Keratinocyte (primary cell): ENCODE data around the gene PPFIA3. TPM values are rescaled to one million over a fixed set of nuclear protein-coding genes. Genes with fewer than 3 reads are reported as not detected.

Source experiments
- DNase-seq: peaks from one replicate; pipeline ENCODE4 v3.0.0-alpha.2; 2011; ENCODE audit warnings: low read depth, missing footprints, low spot score
- FAIRE-seq: peaks from 2 replicates; lab custom pipeline; 2011; peaks lifted over from hg19 to GRCh38; lab: Jason Lieb, UNC
- H2AFZ ChIP-seq: 2 replicates; pipeline ENCODE4 v1.6.0; 2012; ENCODE audit warnings: low read length, control low read depth, inconsistent platforms; ENCODE audit not compliant: control insufficient read depth
- H3K27ac ChIP-seq: 2 replicates; pipeline ENCODE4 v1.5.1; 2011; ENCODE audit warnings: low read length; ENCODE audit not compliant: control insufficient read depth, insufficient read depth
- H3K27me3 ChIP-seq: 3 replicates; pipeline ENCODE4 v1.6.0; 2011; ENCODE audit warnings: low read length; ENCODE audit not compliant: control insufficient read depth, insufficient read depth; ENCODE audit errors: extremely low read depth
- H3K36me3 ChIP-seq, 2 experiments: 2 replicates in 1 of 2; 3 replicates in 1 of 2; pipeline ENCODE4 v1.5.1; 2011; ENCODE audit warnings: low read length in 2 of 2, mild to moderate bottlenecking in 1 of 2; ENCODE audit not compliant: control insufficient read depth in 2 of 2, insufficient read depth in 2 of 2; ENCODE audit errors: extremely low read depth in 1 of 2
- H3K4me1 ChIP-seq: 3 replicates; pipeline ENCODE4 v1.5.1; 2011; ENCODE audit warnings: low read length; ENCODE audit not compliant: control insufficient read depth, insufficient read depth; ENCODE audit errors: extremely low read depth
- H3K4me2 ChIP-seq: 3 replicates; pipeline ENCODE4 v1.6.0; 2011; ENCODE audit warnings: low read depth, low read length; ENCODE audit not compliant: control insufficient read depth, insufficient read depth; ENCODE audit errors: extremely low read depth
- H3K4me3 ChIP-seq, 3 experiments: fragments of 200-600 bp in 1 of 3; sonication (generic) in 1 of 3; 2 replicates in 2 of 3; 3 replicates in 1 of 3; pipeline ENCODE4 v1.5.1; 2011 to 2016; ENCODE audit warnings: low read length in 3 of 3, mild to moderate bottlenecking in 3 of 3, control low read depth in 2 of 3, inconsistent platforms in 1 of 3, low read depth in 1 of 3, mixed read lengths in 1 of 3, mixed run types in 1 of 3, moderate library complexity in 1 of 3; ENCODE audit not compliant: control insufficient read depth in 2 of 3, insufficient read depth in 2 of 3; ENCODE audit errors: extremely low read depth in 1 of 3
- H3K79me2 ChIP-seq: 2 replicates; pipeline ENCODE4 v1.6.0; 2012; ENCODE audit warnings: low read length; ENCODE audit not compliant: control insufficient read depth, insufficient read depth
- H3K9ac ChIP-seq: 3 replicates; pipeline ENCODE4 v1.6.0; 2011; ENCODE audit warnings: low read length; ENCODE audit not compliant: control insufficient read depth, insufficient read depth; ENCODE audit errors: extremely low read depth
- H3K9me1 ChIP-seq: 3 replicates; pipeline ENCODE4 v1.6.0; 2011; ENCODE audit warnings: low read length; ENCODE audit not compliant: control insufficient read depth, insufficient read depth; ENCODE audit errors: extremely low read depth
- H3K9me3 ChIP-seq: 2 replicates; pipeline ENCODE4 v1.5.1; 2012; ENCODE audit warnings: low read depth, low read length; ENCODE audit not compliant: control insufficient read depth
- H4K20me1 ChIP-seq: 3 replicates; pipeline ENCODE4 v1.6.0; 2011; ENCODE audit warnings: low read length; ENCODE audit not compliant: control insufficient read depth, insufficient read depth; ENCODE audit errors: extremely low read depth
- EZH2 ChIP-seq: IDR thresholded peaks from one replicate; pipeline ENCODE4 v1.6.1; 2012; ENCODE audit warnings: inconsistent platforms, mild to moderate bottlenecking, low read length, moderate library complexity
- dilution Hi-C: fragments of 300-500 bp; cut with MboI; formaldehyde crosslinking; loops from one replicate; pipeline ENCODE4 v1.7.0; 2020; ENCODE audit warnings: low sequenced_read_pairs; ENCODE audit not compliant: extremely low pct_ligation_motif_present
- polyA plus RNA-seq, 5 experiments: library from polyadenylated mRNA; depleted of rRNA in 3 of 5; stranded (reverse) in 3 of 5; stranded (forward) in 1 of 5; unstranded in 1 of 5; fragments of >200 nt; gene quantifications; 1 replicate in 1 of 5; 2 replicates in 3 of 5; 3 replicates in 1 of 5; pipeline versions ENCODE4 v1.2.1 to v1.2.3, GENCODE V29; 2011 to 2012; ENCODE audit warnings: missing spikeins in 2 of 5, low read depth in 1 of 5, low replicate concordance in 1 of 5
- TF ChIP-seq, protein P1 (sequence below), 3 experiments: IDR thresholded peaks in 1 of 3; conservative IDR thresholded peaks in 1 of 3; optimal IDR thresholded peaks in 1 of 3; 2 replicates in 2 of 3; 3 replicates in 1 of 3; pipeline versions ENCODE3 to v1.5.1; 2011; ENCODE audit warnings: low read length in 3 of 3, mild to moderate bottlenecking in 3 of 3, moderate library complexity in 2 of 3, control low read depth in 1 of 3, inconsistent platforms in 1 of 3; ENCODE audit not compliant: insufficient read depth in 2 of 3; ENCODE audit errors: extremely low read depth in 1 of 3

The PPFIA3 gene
- polyA plus RNA-seq, 1 donor (not counting 4 experiments of a cell fraction or from before 2014, with no cell fraction given), result 3.0 TPM

DNA sequence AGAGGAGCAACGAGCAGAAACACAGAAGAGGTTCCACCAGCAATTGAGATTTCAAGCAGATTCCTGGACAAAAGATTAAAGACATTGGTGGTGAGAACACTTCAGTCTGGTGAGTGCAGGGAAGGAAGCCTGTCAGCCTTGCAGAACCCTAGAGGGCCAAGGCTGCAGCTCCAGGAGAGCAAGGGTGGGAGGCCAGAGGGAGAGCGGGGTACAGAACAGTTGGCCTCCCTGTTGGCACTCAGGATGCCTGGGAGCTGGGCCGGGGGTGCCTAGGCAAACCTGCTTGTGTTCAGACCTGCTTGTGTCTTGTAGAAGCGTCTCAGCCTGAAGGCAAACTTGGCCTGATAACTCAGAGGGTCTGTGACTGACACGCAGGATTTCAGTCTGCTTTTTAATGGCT is 10.3 kb upstream of the PPFIA3 start:
- H3K9me1 ChIP-seq, result no peaks in the 10 kb centered on the region
- dilution Hi-C loops, result no loop called here
- no peak overlapping the region for H3K4me3 ChIP-seq
- H3K79me2 ChIP-seq, result peaks cover 6% of the 10 kb centered on the region
- peaks cover 7% of the 10 kb centered on the region for H3K4me1 ChIP-seq
- H3K9me3 ChIP-seq, result no peaks in the 10 kb centered on the region
- TF ChIP-seq, protein P1, sequence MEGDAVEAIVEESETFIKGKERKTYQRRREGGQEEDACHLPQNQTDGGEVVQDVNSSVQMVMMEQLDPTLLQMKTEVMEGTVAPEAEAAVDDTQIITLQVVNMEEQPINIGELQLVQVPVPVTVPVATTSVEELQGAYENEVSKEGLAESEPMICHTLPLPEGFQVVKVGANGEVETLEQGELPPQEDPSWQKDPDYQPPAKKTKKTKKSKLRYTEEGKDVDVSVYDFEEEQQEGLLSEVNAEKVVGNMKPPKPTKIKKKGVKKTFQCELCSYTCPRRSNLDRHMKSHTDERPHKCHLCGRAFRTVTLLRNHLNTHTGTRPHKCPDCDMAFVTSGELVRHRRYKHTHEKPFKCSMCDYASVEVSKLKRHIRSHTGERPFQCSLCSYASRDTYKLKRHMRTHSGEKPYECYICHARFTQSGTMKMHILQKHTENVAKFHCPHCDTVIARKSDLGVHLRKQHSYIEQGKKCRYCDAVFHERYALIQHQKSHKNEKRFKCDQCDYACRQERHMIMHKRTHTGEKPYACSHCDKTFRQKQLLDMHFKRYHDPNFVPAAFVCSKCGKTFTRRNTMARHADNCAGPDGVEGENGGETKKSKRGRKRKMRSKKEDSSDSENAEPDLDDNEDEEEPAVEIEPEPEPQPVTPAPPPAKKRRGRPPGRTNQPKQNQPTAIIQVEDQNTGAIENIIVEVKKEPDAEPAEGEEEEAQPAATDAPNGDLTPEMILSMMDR (optimal IDR thresholded peaks at IDR 0.05 in 1 of 3, IDR thresholded peaks at IDR 0.05 in 1 of 3, conservative IDR thresholded peaks at IDR 0.05 in 1 of 3; ENCODE audit: extremely low read depth in 1 of 3, insufficient read depth in 2 of 3, low read length in 3 of 3), result no peak
- TF ChIP-seq EZH2, result no peak
- no peak overlapping the region for H2AFZ ChIP-seq
- H4K20me1 ChIP-seq, result peaks cover 18% of the 10 kb centered on the region
- no peak overlapping the region for H3K27ac ChIP-seq
- FAIRE-seq, result no peak
- DNase-seq, result no peak
- peaks cover 28 to 36% of the 10 kb centered on the region in 2 experiments for H3K36me3 ChIP-seq
- H3K4me2 ChIP-seq, result no peak overlapping the region
- no peaks in the 10 kb centered on the region for H3K27me3 ChIP-seq
- H3K9ac ChIP-seq, result no peak overlapping the region

DNA sequence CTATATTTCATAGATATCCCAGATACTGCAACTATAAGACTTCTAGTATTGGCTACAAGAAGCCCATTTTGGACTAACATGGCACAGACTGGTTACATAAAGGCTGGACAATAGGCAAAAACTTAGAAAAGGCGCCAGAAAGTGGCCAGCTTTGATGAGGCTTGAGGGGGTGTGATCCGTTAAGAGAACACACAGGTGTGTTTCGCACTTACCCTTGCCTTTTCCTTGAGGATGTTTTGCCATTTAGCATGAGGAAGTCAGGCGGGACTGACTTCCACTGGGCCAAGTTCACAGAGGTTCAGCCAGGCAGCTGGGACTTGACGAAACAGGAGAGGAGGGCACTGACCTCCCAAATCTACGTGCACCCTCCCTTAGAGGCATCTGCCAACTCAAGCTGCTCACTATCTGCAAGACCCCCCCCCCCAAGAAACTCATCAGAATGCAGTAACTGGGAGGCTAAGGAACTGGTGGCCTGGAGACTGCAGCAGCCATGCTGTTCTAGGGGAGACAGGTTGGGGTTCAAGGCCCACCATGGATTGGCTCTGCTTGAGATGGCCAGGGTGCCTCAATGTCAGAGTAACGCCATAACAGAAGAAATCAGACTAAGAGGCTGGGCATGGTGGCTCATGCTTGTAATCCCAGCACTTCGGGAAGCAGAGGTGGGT is 9.6 kb upstream of the PPFIA3 start:
- no peak overlapping the region for H3K4me3 ChIP-seq
- H3K36me3 ChIP-seq, result peaks cover 23 to 36% of the 10 kb centered on the region in 2 experiments
- H3K9ac ChIP-seq, result no peak overlapping the region
- TF ChIP-seq, protein P1 (optimal IDR thresholded peaks at IDR 0.05 in 1 of 3, IDR thresholded peaks at IDR 0.05 in 1 of 3, conservative IDR thresholded peaks at IDR 0.05 in 1 of 3; ENCODE audit: extremely low read depth in 1 of 3, insufficient read depth in 2 of 3, low read length in 3 of 3), result no peak
- no peak for TF ChIP-seq EZH2
- no peak overlapping the region for H3K27ac ChIP-seq
- dilution Hi-C loops, result no loop called here
- FAIRE-seq (no peak), DNase-seq (no peak)
- H3K79me2 ChIP-seq, result peaks cover 6% of the 10 kb centered on the region
- H3K9me3 ChIP-seq, result no peaks in the 10 kb centered on the region
- no peaks in the 10 kb centered on the region for H3K9me1 ChIP-seq
- peaks cover 18% of the 10 kb centered on the region for H4K20me1 ChIP-seq
- H2AFZ ChIP-seq, result no peak overlapping the region
- H3K27me3 ChIP-seq, result no peaks in the 10 kb centered on the region
- H3K4me1 ChIP-seq, result peaks cover 7% of the 10 kb centered on the region
- H3K4me2 ChIP-seq, result no peak overlapping the region
